ENCODE measurements around the gene PPP4R2. TPM values are rescaled to one million over a fixed set of nuclear protein-coding genes. Genes with fewer than 3 reads are reported as not detected.

Gene PPP4R2
- total and polyA plus RNA-seq, 2 of the 4 experiments (the other 2 are of a cell fraction), result 13.5 to 31.4 TPM

DNA sequence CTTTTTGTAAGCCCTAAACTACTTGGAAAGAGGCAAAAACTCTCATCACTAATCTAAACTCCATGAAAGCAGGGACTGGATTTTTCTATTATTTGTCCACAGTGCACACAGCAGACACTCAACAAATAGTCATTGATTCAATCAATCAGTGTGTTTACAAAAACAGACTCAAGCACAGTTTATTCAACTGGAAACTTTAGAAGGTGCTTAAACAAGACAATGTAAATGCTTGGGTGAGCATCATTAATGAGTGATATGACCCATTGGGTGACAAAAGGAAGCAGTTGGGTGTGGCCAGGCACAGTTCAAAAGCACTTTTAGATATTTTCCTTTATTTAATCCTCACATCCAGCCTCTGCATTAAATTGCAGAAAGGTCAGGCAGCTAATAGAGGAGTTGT lies 32.0 kb upstream of the PPP4R2 start:
- DNase-seq (no peak), ATAC-seq (ENCODE audit: low read depth) (no peak)
- H3K9me1 ChIP-seq (ENCODE audit: insufficient read depth, low read length), result 0 out of 2 replicates have a peak, but pooled peaks cover 4% of the 10 kb centered on the region
- no peak overlapping the region for H3K4me2 ChIP-seq (ENCODE audit: low read depth, low read length)
- H3K9ac ChIP-seq (ENCODE audit: low read depth, low read length), result no peak overlapping the region
- ChIA-PET POLR2A (ENCODE audit: unreplicated experiment) (no interaction called here), CTCF (no interaction called here)
- no peak overlapping the region for H2BK120ac ChIP-seq (ENCODE audit: low read depth, low read length)
- TF ChIP-seq, protein P1, sequence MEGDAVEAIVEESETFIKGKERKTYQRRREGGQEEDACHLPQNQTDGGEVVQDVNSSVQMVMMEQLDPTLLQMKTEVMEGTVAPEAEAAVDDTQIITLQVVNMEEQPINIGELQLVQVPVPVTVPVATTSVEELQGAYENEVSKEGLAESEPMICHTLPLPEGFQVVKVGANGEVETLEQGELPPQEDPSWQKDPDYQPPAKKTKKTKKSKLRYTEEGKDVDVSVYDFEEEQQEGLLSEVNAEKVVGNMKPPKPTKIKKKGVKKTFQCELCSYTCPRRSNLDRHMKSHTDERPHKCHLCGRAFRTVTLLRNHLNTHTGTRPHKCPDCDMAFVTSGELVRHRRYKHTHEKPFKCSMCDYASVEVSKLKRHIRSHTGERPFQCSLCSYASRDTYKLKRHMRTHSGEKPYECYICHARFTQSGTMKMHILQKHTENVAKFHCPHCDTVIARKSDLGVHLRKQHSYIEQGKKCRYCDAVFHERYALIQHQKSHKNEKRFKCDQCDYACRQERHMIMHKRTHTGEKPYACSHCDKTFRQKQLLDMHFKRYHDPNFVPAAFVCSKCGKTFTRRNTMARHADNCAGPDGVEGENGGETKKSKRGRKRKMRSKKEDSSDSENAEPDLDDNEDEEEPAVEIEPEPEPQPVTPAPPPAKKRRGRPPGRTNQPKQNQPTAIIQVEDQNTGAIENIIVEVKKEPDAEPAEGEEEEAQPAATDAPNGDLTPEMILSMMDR (conservative IDR thresholded peaks at IDR 0.05; ENCODE audit: low read depth, low read length), result no peak
- no peak for TF ChIP-seq RCOR1 (IDR thresholded peaks at IDR 0.05; ENCODE audit: insufficient replicate concordance, low read length)
- TF ChIP-seq SMC3 (IDR thresholded peaks at IDR 0.05; ENCODE audit: low read depth, low read length), result no peak
- TF ChIP-seq POLR2A (IDR thresholded peaks at IDR 0.05; ENCODE audit: low read depth, low read length), result no peak
- TF ChIP-seq CEBPB (IDR thresholded peaks at IDR 0.05; ENCODE audit: low read depth, low read length), result no peak
- no peak for TF ChIP-seq MXI1 (IDR thresholded peaks at IDR 0.05; ENCODE audit: borderline replicate concordance, low read depth, low read length)
- TF ChIP-seq, protein P2, sequence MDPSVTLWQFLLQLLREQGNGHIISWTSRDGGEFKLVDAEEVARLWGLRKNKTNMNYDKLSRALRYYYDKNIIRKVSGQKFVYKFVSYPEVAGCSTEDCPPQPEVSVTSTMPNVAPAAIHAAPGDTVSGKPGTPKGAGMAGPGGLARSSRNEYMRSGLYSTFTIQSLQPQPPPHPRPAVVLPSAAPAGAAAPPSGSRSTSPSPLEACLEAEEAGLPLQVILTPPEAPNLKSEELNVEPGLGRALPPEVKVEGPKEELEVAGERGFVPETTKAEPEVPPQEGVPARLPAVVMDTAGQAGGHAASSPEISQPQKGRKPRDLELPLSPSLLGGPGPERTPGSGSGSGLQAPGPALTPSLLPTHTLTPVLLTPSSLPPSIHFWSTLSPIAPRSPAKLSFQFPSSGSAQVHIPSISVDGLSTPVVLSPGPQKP (IDR thresholded peaks at IDR 0.05; ENCODE audit: borderline replicate concordance, low read depth, low read length), result no peak
- no peak for TF ChIP-seq BHLHE40 (IDR thresholded peaks at IDR 0.05; ENCODE audit: low read depth, low read length)
- no peak for TF ChIP-seq MAFK (IDR thresholded peaks at IDR 0.05; ENCODE audit: low read depth, low read length)
- no peak for TF ChIP-seq RFX5 (IDR thresholded peaks at IDR 0.05; ENCODE audit: low read depth, low read length)
- no peak for TF ChIP-seq MAZ (IDR thresholded peaks at IDR 0.05; ENCODE audit: borderline replicate concordance, low read depth, low read length)
- no peak for TF ChIP-seq CHD1 (IDR thresholded peaks at IDR 0.05; ENCODE audit: low read depth, low read length)
- no peak for TF ChIP-seq FOS (IDR thresholded peaks at IDR 0.05; ENCODE audit: low read depth, low read length)
- TF ChIP-seq NFE2L2 (IDR thresholded peaks at IDR 0.05; ENCODE audit: low read depth, low read length), result no peak
- TF ChIP-seq RAD21 (IDR thresholded peaks at IDR 0.05; ENCODE audit: low read length), result no peak
- TF ChIP-seq, protein P3, sequence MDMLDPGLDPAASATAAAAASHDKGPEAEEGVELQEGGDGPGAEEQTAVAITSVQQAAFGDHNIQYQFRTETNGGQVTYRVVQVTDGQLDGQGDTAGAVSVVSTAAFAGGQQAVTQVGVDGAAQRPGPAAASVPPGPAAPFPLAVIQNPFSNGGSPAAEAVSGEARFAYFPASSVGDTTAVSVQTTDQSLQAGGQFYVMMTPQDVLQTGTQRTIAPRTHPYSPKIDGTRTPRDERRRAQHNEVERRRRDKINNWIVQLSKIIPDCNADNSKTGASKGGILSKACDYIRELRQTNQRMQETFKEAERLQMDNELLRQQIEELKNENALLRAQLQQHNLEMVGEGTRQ (IDR thresholded peaks at IDR 0.05; ENCODE audit: low read depth, low read length), result no peak
- dilution Hi-C loops (cut with HindIII; ENCODE audit: low sequenced_read_pairs, unreplicated experiment), result no loop called here
- H3K56ac ChIP-seq (ENCODE audit: extremely low read depth, insufficient read depth, low read length), result no peak overlapping the region
- no peak overlapping the region for H2BK5ac ChIP-seq (ENCODE audit: low read depth, low read length, poor library complexity, severe bottlenecking)
- H2AFZ ChIP-seq (replicated peaks; ENCODE audit: low read length, poor library complexity), result no peak overlapping the region
- H3K18ac ChIP-seq (ENCODE audit: low read depth, low read length), result no peak overlapping the region
- no peak overlapping the region for H3K4ac ChIP-seq (ENCODE audit: low read depth, low read length)
- H3K36me3 ChIP-seq (ENCODE audit: control insufficient read depth, insufficient read depth, low read length), result peaks cover 13% of the 10 kb centered on the region
- H2AK5ac ChIP-seq (ENCODE audit: low read depth, low read length), result no peak overlapping the region
- no peaks in the 10 kb centered on the region for H3K4me1 ChIP-seq (ENCODE audit: control insufficient read depth, insufficient read depth, low read length)
- H3K14ac ChIP-seq (replicated peaks; ENCODE audit: low read depth, low read length), result no peak overlapping the region
- intact Hi-C loops (cut with micrococcal nuclease), result no loop called here
- H4K20me1 ChIP-seq (ENCODE audit: insufficient read depth, low read length), result no peaks in the 10 kb centered on the region
- no peak overlapping the region for H4K8ac ChIP-seq (ENCODE audit: low read depth in 2 of 2, low read length in 2 of 2)
- no peak overlapping the region for H4K5ac ChIP-seq (ENCODE audit: low read depth, low read length)
- no peaks in the 10 kb centered on the region for H3K9me3 ChIP-seq (ENCODE audit: control insufficient read depth, insufficient read depth, low read length)
- BruUV-seq (replicated peaks), result no TSS peak
- H4K91ac ChIP-seq (ENCODE audit: insufficient read depth, low read depth, low read length), result no peak overlapping the region
- H2AK9ac ChIP-seq (replicated peaks; ENCODE audit: low read depth, low read length, poor library complexity), result no peak overlapping the region
- no peak overlapping the region for H2BK15ac ChIP-seq (ENCODE audit: low read depth, low read length)
- in situ Hi-C loops (cut with MboI; ENCODE audit: low sequenced_read_pairs), result no loop called here
- H2BK20ac ChIP-seq (ENCODE audit: low read depth, low read length), result no peak overlapping the region
- H3K23ac ChIP-seq (ENCODE audit: low read depth, low read length), result no peak overlapping the region
- H3K79me1 ChIP-seq (ENCODE audit: low read depth in 1 of 2, low read length in 2 of 2), result no peaks in the 10 kb centered on the region
- no peak overlapping the region for H3K27ac ChIP-seq (ENCODE audit: insufficient read depth, low read length)
- H3K4me3 ChIP-seq (ENCODE audit: insufficient read depth, low read depth, low read length), result no peak overlapping the region
- H3K27me3 ChIP-seq (ENCODE audit: control insufficient read depth, insufficient read depth, low read length), result no peaks in the 10 kb centered on the region
